Endothelial cell of umbilical vein (primary cell): ENCODE data around the gene GALNT14.

ENCODE experiments used
- CTCF ChIP-seq, 2 donors: IDR thresholded peaks; 1 replicate in 1 of 2; 2 replicates in 1 of 2; pipeline ENCODE4 v1.5.1; 2011; ENCODE audit warnings: low read length in 2 of 2, mild to moderate bottlenecking in 2 of 2, moderate library complexity in 2 of 2, control low read depth in 1 of 2, inconsistent platforms in 1 of 2, low read depth in 1 of 2; ENCODE audit not compliant: insufficient read depth in 1 of 2; ENCODE audit errors: extremely low read depth in 1 of 2
- FOS ChIP-seq: IDR thresholded peaks from 2 replicates; pipeline ENCODE4 v1.6.1; 2011; ENCODE audit warnings: mild to moderate bottlenecking, low read length, moderate library complexity, borderline replicate concordance; ENCODE audit not compliant: insufficient read depth
- JUN ChIP-seq: IDR thresholded peaks from 2 replicates; pipeline ENCODE4 v1.6.1; 2011; ENCODE audit warnings: borderline replicate concordance, low read depth; ENCODE audit not compliant: insufficient read length, insufficient read depth
- MAX ChIP-seq: IDR thresholded peaks from 2 replicates; pipeline ENCODE4 v1.6.1; 2011; ENCODE audit not compliant: insufficient read depth, insufficient read length
- POLR2A ChIP-seq: IDR thresholded peaks from 2 replicates; pipeline ENCODE4 v1.6.1; 2012; ENCODE audit warnings: low read depth, mild to moderate bottlenecking, control low read depth, low read length
- POLR2AphosphoS5 ChIP-seq: IDR thresholded peaks from 2 replicates; pipeline ENCODE4 v1.6.1; 2012; ENCODE audit warnings: low read depth, mild to moderate bottlenecking, control low read depth, low read length, moderate library complexity; ENCODE audit not compliant: insufficient read depth

- TF ChIP-seq CTCF (IDR thresholded peaks at IDR 0.05; ENCODE audit: extremely low read depth in 1 of 2, insufficient read depth in 1 of 2, low read depth in 1 of 2, low read length in 2 of 2) (no peak), POLR2AphosphoS5 (no peak), FOS (no peak), MAX (no peak), POLR2A (no peak), JUN (no peak)
Observed at GRCh38 chr2:31053929-31054782, 84.1 kb downstream of the GALNT14 start.
